AG09319 (cell line): ENCODE data around the gene TIGD1.

ENCODE experiments used
- DNase-seq: peaks from one replicate; pipeline ENCODE4 v3.0.0-alpha.2; 2010; ENCODE audit warnings: low read depth; ENCODE audit errors: extremely low read depth
- TF ChIP-seq, protein P1 (sequence below): IDR thresholded peaks from 2 replicates; pipeline ENCODE4 v1.5.1; 2011; ENCODE audit warnings: low read depth, mild to moderate bottlenecking, inconsistent platforms, low read length, moderate library complexity

TIGD1 gene

GRCh38 chr2:232502911-232503808 lies 47.2 kb downstream of the TIGD1 start:
- DNase-seq = no peak
- TF ChIP-seq, protein P1, sequence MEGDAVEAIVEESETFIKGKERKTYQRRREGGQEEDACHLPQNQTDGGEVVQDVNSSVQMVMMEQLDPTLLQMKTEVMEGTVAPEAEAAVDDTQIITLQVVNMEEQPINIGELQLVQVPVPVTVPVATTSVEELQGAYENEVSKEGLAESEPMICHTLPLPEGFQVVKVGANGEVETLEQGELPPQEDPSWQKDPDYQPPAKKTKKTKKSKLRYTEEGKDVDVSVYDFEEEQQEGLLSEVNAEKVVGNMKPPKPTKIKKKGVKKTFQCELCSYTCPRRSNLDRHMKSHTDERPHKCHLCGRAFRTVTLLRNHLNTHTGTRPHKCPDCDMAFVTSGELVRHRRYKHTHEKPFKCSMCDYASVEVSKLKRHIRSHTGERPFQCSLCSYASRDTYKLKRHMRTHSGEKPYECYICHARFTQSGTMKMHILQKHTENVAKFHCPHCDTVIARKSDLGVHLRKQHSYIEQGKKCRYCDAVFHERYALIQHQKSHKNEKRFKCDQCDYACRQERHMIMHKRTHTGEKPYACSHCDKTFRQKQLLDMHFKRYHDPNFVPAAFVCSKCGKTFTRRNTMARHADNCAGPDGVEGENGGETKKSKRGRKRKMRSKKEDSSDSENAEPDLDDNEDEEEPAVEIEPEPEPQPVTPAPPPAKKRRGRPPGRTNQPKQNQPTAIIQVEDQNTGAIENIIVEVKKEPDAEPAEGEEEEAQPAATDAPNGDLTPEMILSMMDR = no peak

DNA sequence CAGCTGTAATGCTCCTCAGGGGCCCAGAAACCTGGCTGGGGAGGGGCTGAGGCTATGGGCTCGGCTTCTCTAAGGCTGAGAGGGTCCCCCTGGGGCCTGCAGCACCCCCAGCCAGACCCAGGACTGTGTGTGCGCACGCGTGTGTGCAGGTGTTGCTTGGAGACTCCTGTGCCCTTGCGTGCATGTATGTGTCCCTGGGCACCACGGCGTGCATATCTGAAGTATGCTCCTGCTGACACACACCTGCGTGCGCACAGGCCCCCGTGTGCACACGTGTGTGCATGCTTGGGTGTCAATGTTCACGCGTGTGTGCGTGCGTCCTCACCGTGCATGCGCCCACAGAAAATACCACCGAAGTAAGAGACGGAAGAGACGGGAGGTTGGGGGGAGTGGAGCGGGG lies 47.8 kb downstream of the TIGD1 start:
- no peak for DNase-seq
- TF ChIP-seq, protein P1 = no peak

- TF ChIP-seq, protein P1 = no peak
- DNase-seq = no peak
Measured at GRCh38 chr2:232501794-232502390, 48.5 kb downstream of the TIGD1 start.

DNA sequence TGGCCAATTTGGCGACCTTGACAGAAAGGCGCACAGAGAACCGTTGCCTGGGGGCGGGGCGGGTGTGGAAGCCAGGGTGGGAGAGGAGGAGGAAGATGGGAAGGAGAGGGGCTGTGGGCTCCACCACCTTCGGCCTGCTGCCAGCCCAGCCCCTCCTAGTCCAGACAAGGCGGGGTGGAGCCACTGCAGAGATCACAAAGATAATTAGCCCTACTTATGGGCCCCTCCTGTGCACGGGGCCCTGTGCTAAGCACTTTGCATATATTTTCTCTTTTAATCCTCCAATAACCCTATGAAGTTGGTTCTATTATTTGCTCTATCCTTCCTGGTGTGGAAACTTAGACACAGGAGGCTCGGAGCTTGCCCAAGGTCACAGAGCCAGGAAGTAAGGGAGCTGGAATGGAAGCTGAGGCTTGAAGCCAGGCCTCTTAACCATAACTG lies 49.0 kb downstream of the TIGD1 start:
- no peak for DNase-seq
- TF ChIP-seq, protein P1 = no peak

- TF ChIP-seq, protein P1 = no peak
Measured at GRCh38 chr2:232498452-232498851, 51.9 kb downstream of the TIGD1 start.

More at GRCh38 chr2:232498452-232498851, 51.9 kb downstream of the TIGD1 start:
- DNase-seq = no peak
